GM12872 (cell line): ENCODE results near the gene SYCE3.

ENCODE experiments used
- TF ChIP-seq, protein P1 (sequence below): IDR thresholded peaks from 3 replicates; pipeline ENCODE4 v1.5.1; 2011; ENCODE audit warnings: low read depth, mild to moderate bottlenecking, low read length, moderate library complexity; ENCODE audit not compliant: insufficient read depth

SYCE3 gene

GRCh38 chr22:50562523-50563412 is at the start of gene SYCE3:
Gene SYCE3 (minus strand): TSS chr22:50562919. CDS start chr22:50556405, 6,514 bp downstream.
- TF ChIP-seq, protein P1, sequence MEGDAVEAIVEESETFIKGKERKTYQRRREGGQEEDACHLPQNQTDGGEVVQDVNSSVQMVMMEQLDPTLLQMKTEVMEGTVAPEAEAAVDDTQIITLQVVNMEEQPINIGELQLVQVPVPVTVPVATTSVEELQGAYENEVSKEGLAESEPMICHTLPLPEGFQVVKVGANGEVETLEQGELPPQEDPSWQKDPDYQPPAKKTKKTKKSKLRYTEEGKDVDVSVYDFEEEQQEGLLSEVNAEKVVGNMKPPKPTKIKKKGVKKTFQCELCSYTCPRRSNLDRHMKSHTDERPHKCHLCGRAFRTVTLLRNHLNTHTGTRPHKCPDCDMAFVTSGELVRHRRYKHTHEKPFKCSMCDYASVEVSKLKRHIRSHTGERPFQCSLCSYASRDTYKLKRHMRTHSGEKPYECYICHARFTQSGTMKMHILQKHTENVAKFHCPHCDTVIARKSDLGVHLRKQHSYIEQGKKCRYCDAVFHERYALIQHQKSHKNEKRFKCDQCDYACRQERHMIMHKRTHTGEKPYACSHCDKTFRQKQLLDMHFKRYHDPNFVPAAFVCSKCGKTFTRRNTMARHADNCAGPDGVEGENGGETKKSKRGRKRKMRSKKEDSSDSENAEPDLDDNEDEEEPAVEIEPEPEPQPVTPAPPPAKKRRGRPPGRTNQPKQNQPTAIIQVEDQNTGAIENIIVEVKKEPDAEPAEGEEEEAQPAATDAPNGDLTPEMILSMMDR = peak; percentile 89

DNA sequence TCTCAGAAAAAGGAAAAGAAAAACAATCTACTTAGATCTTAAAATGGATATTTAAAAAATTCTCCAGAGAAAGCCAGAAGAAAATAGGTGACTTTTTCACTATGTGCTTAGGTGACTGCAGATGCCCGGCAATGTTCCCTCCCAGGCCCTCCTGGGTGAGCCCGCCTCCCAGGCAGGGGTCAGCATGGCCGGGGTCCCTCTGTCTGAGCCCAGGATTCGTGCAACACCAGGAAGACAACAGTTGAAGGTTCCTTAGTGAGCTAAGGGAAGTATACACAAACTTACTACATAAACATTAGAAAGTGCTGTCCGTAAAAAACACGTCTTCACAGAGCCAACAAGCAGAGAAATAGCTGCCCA is 49.4 kb upstream of the SYCE3 start:
- TF ChIP-seq, protein P1 = no peak

DNA sequence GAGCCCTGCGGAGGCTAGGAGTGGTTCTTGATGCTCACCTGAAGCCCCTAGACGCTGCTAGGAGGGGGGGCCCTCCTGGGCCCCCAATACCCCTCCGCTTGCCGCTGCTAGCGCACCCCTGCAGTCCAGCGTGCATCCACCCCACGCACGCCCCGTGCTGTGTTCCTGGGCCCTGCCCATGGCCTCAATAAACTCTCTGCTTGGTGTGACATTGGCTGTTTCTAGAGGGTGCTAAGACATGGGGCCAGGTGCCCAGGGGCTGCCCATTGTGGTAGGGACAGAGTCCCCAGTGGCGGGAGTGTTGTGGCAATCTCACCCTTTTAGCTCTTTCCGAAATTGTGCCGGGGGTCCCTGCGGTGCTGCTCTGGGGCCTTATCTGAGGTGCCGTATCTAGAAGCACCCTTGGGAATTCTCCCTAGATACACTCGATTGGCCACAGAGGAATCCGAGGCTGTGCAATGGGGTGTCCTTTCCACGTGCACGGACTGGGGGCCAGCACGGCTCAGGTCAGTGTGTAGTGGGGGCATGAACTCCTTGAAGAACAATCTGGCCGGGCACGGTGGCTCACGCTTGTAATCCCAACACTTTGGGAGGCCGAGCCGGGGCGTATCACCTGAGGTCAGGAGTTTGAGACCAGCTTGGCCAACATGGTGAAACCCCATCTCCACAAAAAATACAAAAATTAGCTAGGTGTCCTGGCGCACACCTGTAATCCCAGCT is 48.8 kb upstream of the SYCE3 start:
- TF ChIP-seq, protein P1 = no peak

GRCh38 chr22:50610581-50610980 is 47.9 kb upstream of the SYCE3 start:
- TF ChIP-seq, protein P1 = no peak

- TF ChIP-seq, protein P1 = no peak
Observed at GRCh38 chr22:50610041-50610451, 47.3 kb upstream of the SYCE3 start.

DNA sequence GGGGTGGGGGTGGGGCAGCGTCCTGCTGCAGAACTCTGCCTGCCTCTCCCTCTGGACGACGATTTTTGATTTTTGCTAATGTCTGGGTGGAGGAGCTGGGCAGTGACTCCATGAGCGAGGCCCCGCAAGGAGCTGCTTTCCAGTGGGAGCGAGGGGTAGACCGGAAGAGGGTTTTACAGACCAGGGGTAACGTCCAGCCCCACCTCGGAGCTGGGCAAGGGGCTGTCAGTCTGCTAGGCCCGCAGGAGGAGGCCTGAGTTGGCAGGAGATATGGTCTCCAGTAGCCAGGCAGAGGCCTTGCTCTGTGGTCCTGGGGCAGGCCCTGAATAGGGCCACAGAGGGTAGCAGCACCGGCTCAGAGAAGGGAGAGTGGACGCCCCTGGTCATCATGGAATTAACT is 46.9 kb upstream of the SYCE3 start:
- TF ChIP-seq, protein P1 = no peak

GRCh38 chr22:50608996-50609395 is 46.3 kb upstream of the SYCE3 start:
- TF ChIP-seq, protein P1 = no peak
